Upper lobe of right lung (tissue), 1 donor: ENCODE measurements around the gene RAD51B. TPM values are rescaled to one million over a fixed set of nuclear protein-coding genes. Genes with fewer than 3 reads are reported as not detected.

Experiments
- ATAC-seq: fragments of 200-7000 bp; cut with Tn5 transposase; one replicate; pipeline ENCODE4 v1.9.1; 2020; ENCODE audit warnings: mild to moderate bottlenecking, moderate library complexity
- DNase-seq: peaks from one replicate; pipeline ENCODE4 v3.0.0-alpha.2; 2020
- H3K27ac ChIP-seq: fragments of 200-600 bp; one replicate; pipeline ENCODE4 v1.8.0; 2022
- H3K27me3 ChIP-seq: fragments of 200-600 bp; one replicate; pipeline ENCODE4 v1.8.0; 2022; ENCODE audit warnings: mild to moderate bottlenecking
- H3K36me3 ChIP-seq: fragments of 200-600 bp; one replicate; pipeline ENCODE4 v1.8.0; 2022
- H3K4me1 ChIP-seq: fragments of 200-600 bp; one replicate; pipeline ENCODE4 v1.8.0; 2022
- H3K4me3 ChIP-seq: fragments of 200-600 bp; one replicate; pipeline ENCODE4 v1.8.0; 2022; ENCODE audit warnings: mild to moderate bottlenecking
- H3K9me3 ChIP-seq: fragments of 200-600 bp; one replicate; pipeline ENCODE4 v1.8.0; 2022
- intact Hi-C: fragments of 100-400 bp; cut with DNase I; formaldehyde crosslinking; loops from one replicate; pipeline ENCODE4 v1.11.0; 2022
- total RNA-seq: library from RNA; stranded (reverse); fragmentation: NEBNext Ultra II Directional; extraction: Animal tissue kit (Norgen Biotek cat#: 25700); gene quantifications from one replicate; pipeline ENCODE4 v1.2.1, GENCODE V29; 2021
- TF ChIP-seq, protein P1 (sequence below): fragments of 200-600 bp; IDR thresholded peaks from one replicate; pipeline ENCODE4 v1.8.0; 2022; ENCODE audit warnings: antibody characterized with exemption
- donor health status: DM: no; HTN: yes; CAD: no; lungs with severe emphysema.

RAD51B gene
- total RNA-seq, 1 donor from 2014 or later, result 11.5 TPM

DNA sequence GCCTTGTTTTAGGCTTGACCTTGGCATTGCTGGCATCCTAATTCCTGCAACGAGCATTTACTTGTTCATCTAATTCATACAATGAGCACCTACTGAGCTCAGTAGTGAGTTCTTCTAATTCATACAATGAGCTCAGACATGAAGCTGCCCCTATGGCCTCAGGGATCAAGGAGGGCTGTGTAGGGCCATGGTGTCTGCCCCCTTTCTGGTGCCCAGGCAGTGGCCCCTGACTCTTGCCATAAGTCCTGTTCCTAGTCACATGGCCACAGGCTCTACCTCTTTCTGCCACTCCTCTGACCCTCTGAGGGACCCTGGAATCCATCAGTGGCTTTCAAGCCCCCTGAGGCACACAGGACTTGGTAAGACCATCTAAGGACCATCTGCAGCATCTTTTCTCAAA lies 824.5 kb downstream of the RAD51B start:
- ATAC-seq (no peak), DNase-seq (peak; percentile 22)
- H3K4me1 ChIP-seq, result peaks cover 6% of the 10 kb centered on the region
- H3K27me3 ChIP-seq, result no peaks in the 10 kb centered on the region
- H3K9me3 ChIP-seq, result peaks cover 12% of the 10 kb centered on the region
- TF ChIP-seq, protein P1, sequence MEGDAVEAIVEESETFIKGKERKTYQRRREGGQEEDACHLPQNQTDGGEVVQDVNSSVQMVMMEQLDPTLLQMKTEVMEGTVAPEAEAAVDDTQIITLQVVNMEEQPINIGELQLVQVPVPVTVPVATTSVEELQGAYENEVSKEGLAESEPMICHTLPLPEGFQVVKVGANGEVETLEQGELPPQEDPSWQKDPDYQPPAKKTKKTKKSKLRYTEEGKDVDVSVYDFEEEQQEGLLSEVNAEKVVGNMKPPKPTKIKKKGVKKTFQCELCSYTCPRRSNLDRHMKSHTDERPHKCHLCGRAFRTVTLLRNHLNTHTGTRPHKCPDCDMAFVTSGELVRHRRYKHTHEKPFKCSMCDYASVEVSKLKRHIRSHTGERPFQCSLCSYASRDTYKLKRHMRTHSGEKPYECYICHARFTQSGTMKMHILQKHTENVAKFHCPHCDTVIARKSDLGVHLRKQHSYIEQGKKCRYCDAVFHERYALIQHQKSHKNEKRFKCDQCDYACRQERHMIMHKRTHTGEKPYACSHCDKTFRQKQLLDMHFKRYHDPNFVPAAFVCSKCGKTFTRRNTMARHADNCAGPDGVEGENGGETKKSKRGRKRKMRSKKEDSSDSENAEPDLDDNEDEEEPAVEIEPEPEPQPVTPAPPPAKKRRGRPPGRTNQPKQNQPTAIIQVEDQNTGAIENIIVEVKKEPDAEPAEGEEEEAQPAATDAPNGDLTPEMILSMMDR, result no peak
- H3K27ac ChIP-seq, result no peak overlapping the region
- no peak overlapping the region for H3K4me3 ChIP-seq
- intact Hi-C loops, result no loop called here
- no peaks in the 10 kb centered on the region for H3K36me3 ChIP-seq

DNA sequence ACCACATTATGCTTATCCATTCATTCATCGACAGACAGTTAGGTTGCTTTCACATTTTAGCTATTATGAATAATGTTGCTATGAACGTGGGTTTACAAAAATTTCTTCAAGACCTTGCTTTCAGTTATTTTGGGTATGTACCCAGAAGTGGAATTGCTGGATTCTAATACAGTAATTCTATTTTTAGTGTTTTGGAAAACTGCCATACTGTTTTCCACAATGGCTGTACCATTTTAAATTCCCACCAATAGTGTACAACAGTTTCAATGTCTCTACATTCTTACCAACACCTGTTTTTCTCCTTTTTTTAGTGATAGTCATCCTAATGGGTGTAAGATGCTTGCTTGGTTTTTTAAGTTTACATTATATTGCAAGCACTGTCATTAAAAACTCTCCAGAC lies 825.8 kb downstream of the RAD51B start:
- intact Hi-C loops, result no loop called here
- H3K4me3 ChIP-seq, result no peak overlapping the region
- no peak overlapping the region for H3K27ac ChIP-seq
- no peaks in the 10 kb centered on the region for H3K27me3 ChIP-seq
- peaks cover 12% of the 10 kb centered on the region for H3K9me3 ChIP-seq
- DNase-seq (no peak), ATAC-seq (no peak)
- H3K36me3 ChIP-seq, result no peaks in the 10 kb centered on the region
- H3K4me1 ChIP-seq, result no peaks in the 10 kb centered on the region
- TF ChIP-seq, protein P1, result no peak

GRCh38 chr14:68649476-68650189 lies 830.1 kb downstream of the RAD51B start:
- H3K36me3 ChIP-seq, result no peaks in the 10 kb centered on the region
- TF ChIP-seq, protein P1, result no peak
- no peak overlapping the region for H3K4me3 ChIP-seq
- peak; percentile 39 for DNase-seq
- H3K27ac ChIP-seq, result no peak overlapping the region
- intact Hi-C loops, result no loop called here
- no peaks in the 10 kb centered on the region for H3K9me3 ChIP-seq
- no peak for ATAC-seq
- H3K4me1 ChIP-seq, result peaks cover 6% of the 10 kb centered on the region
- no peaks in the 10 kb centered on the region for H3K27me3 ChIP-seq

DNA sequence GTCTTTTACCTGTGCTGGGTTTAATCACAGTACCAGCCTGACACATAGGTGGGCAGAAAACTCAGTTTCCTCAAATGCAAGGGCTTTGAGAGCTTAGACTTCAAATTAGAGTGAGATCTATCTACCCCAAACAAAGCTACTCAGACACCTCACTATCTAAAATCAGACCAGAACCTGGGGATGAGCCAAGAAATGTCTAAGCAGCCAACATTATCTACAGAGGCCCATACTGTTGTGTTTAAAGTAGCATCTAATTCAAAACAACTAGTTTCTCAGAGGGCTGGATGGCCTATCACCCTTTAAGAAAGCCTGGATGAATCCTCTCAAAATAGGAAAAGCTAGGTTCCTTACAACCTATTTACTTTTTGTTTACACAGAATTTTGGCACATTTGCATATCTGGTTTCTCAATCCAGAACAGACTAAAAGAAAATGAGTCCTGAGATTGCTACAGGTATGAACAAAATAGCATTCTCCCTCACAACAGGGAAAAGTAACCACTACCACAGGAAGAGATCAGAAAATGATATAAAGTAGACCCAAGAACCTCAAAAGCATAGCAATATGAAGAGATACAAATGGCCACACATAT lies 830.9 kb downstream of the RAD51B start:
- DNase-seq (no peak), ATAC-seq (no peak)
- Histone ChIP-seq H3K36me3 (no peaks in the 10 kb centered on the region), H3K4me1 (peaks cover 6% of the 10 kb centered on the region), H3K27ac (no peak overlapping the region), H3K27me3 (no peaks in the 10 kb centered on the region), H3K4me3 (no peak overlapping the region), H3K9me3 (no peaks in the 10 kb centered on the region)
- TF ChIP-seq, protein P1, result no peak
- intact Hi-C loops, result no loop called here

DNA sequence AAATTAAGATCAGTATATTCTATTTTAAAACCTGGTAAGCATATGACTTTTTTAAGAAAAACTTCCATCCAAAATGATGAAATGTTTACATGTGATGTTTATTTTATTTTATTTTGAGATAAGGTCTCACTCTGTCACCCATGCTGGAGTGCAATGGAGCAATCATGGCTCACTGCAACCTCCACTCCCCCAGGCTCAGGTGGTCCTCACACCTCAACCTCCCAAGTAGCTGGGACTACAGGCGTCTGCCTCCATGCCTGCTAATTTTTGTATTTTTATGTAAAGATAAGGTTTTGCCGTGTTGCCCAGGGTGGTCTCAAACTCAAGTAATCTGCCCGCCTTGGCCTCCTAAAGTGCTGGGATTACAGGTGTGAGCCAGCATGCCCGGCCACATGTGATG lies 831.5 kb downstream of the RAD51B start:
- ATAC-seq, result no peak
- intact Hi-C loops, result no loop called here
- H3K4me3 ChIP-seq, result no peak overlapping the region
- H3K27me3 ChIP-seq, result no peaks in the 10 kb centered on the region
- H3K27ac ChIP-seq, result no peak overlapping the region
- no peaks in the 10 kb centered on the region for H3K9me3 ChIP-seq
- TF ChIP-seq, protein P1, result no peak
- no peaks in the 10 kb centered on the region for H3K36me3 ChIP-seq
- DNase-seq, result peak; percentile 16
- peaks cover 6% of the 10 kb centered on the region for H3K4me1 ChIP-seq
